ENCODE results near the gene CASKIN1. TPM values are rescaled to one million over a fixed set of nuclear protein-coding genes. Genes with fewer than 3 reads are reported as not detected.

The CASKIN1 gene
- total RNA-seq, 1 experiment from 2014 or later, result 5.9 TPM

DNA sequence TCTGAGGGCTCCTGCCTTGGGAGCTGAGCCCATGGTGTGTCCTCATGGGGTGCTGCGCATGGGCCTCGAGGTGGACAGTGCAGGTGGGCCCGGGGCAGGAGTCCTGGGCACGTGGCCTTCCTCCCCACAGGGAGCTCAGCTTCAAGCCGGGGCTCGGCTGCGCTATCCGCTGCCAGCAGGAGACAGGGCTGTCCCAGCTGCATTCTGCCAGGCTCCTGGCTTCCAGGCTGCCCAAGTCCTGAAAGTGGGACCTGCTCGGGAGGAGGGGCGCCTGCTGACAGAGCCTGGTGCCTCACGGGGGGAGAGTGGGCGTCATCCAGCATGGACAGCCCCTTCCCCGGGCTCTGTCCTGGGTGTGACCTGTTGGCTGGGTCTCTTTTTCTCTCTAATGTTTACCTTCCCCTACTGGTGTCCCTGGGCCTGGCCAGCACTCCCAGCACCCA lies 33.7 kb downstream of the CASKIN1 start (continued):
- TF ChIP-seq ZNF274 (IDR thresholded peaks at IDR 0.05; ENCODE audit: low read depth, low read length) (no peak), SRF (IDR thresholded peaks at IDR 0.05; ENCODE audit: low read depth) (no peak), EGR1 (IDR thresholded peaks at IDR 0.05; ENCODE audit: low read depth) (no peak), ELF1 (IDR thresholded peaks at IDR 0.05; ENCODE audit: borderline replicate concordance, low read depth) (no peak), RAD21 (IDR thresholded peaks at IDR 0.05; ENCODE audit: low read depth) (no peak)
- TF ChIP-seq, protein P1, sequence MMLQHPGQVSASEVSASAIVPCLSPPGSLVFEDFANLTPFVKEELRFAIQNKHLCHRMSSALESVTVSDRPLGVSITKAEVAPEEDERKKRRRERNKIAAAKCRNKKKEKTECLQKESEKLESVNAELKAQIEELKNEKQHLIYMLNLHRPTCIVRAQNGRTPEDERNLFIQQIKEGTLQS (IDR thresholded peaks at IDR 0.05), result no peak

DNA sequence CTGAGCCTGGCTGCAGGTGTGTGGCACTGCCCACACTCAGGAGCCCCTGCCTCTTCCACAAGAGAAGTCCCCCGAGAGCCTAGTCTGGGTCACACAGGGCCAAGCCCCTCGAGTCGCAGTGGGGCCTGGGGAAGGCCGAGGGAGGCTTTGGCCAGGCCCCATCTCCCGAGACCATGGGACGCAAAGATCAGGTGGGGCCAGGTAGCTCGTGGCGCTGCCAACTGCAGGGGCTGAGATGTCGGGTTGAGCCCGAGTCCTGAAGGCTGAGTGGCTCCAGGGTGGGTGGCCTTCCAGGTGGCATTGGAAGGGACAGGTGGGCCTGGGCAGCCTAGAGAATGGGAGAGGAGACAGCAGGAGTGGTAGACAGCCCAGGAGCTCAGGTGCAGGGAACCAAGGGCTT lies 34.5 kb downstream of the CASKIN1 start:
- H3K9me3 ChIP-seq (ENCODE audit: control insufficient read depth in 1 of 2, insufficient read depth in 1 of 2, low read depth in 1 of 2, low read length in 2 of 2), result no peaks in the 10 kb centered on the region
- no peak for DNase-seq (ENCODE audit: low read depth, low spot score)
- H3K79me2 ChIP-seq (ENCODE audit: insufficient read depth, low read length), result peaks cover 95% of the 10 kb centered on the region
- CTCF ChIA-PET, result no interaction called here
- H3K9me2 ChIP-seq (ENCODE audit: insufficient read depth), result no peaks in the 10 kb centered on the region
- intact Hi-C loops (cut with micrococcal nuclease), result no loop called here
- peak overlapping the region; percentile 90 for H3K27ac ChIP-seq (ENCODE audit: low read depth, low read length)
- no peaks in the 10 kb centered on the region for H4K20me1 ChIP-seq (ENCODE audit: insufficient read depth)
- BruUV-seq (replicated peaks), result no TSS peak
- H3K4me2 ChIP-seq (ENCODE audit: low read length), result peak overlapping the region; percentile 84
- H3K36me3 ChIP-seq (ENCODE audit: control insufficient read depth in 1 of 2, insufficient read depth in 2 of 2, low read length in 2 of 2), result peaks cover 4 to 21% of the 10 kb centered on the region in 2 experiments; a peak in 3 of 4 replicates
- no peak for ATAC-seq
- RAD21 ChIA-PET (ENCODE audit: low non-redundant PET in 1 of 2, low total read pairs in 2 of 2, uncharacterized antibody in 2 of 2, unreplicated experiment in 2 of 2), result no interaction called here
- peak overlapping the region; percentile 67 for H3K9ac ChIP-seq (ENCODE audit: low read length)
- H3K4me3 ChIP-seq (replicated peaks in 1 of 2; ENCODE audit: low read depth in 1 of 2, low read length in 2 of 2), result no peak overlapping the region
- POLR2A ChIA-PET, result interaction anchor here (1.1 to 1.3 kb wide), 2 partner anchors 10 to 11 kb away, joined by 3 to 5 read pairs; no protein-coding TSS in a partner anchor
- H3K4me1 ChIP-seq (ENCODE audit: control insufficient read depth in 1 of 2, insufficient read depth in 2 of 2, low read length in 2 of 2), result peaks cover 48 to 69% of the 10 kb centered on the region in 2 experiments
- H3K27me3 ChIP-seq (ENCODE audit: insufficient read depth, low read length), result no peaks in the 10 kb centered on the region
- no peak overlapping the region for H2AFZ ChIP-seq (ENCODE audit: low read depth, low read length, poor library complexity, severe bottlenecking)
- TF ChIP-seq, protein P2, sequence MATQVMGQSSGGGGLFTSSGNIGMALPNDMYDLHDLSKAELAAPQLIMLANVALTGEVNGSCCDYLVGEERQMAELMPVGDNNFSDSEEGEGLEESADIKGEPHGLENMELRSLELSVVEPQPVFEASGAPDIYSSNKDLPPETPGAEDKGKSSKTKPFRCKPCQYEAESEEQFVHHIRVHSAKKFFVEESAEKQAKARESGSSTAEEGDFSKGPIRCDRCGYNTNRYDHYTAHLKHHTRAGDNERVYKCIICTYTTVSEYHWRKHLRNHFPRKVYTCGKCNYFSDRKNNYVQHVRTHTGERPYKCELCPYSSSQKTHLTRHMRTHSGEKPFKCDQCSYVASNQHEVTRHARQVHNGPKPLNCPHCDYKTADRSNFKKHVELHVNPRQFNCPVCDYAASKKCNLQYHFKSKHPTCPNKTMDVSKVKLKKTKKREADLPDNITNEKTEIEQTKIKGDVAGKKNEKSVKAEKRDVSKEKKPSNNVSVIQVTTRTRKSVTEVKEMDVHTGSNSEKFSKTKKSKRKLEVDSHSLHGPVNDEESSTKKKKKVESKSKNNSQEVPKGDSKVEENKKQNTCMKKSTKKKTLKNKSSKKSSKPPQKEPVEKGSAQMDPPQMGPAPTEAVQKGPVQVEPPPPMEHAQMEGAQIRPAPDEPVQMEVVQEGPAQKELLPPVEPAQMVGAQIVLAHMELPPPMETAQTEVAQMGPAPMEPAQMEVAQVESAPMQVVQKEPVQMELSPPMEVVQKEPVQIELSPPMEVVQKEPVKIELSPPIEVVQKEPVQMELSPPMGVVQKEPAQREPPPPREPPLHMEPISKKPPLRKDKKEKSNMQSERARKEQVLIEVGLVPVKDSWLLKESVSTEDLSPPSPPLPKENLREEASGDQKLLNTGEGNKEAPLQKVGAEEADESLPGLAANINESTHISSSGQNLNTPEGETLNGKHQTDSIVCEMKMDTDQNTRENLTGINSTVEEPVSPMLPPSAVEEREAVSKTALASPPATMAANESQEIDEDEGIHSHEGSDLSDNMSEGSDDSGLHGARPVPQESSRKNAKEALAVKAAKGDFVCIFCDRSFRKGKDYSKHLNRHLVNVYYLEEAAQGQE (IDR thresholded peaks at IDR 0.05; ENCODE audit: low read depth), result no peak
- TF ChIP-seq ZFX (IDR thresholded peaks at IDR 0.05) (no peak), JUND (IDR thresholded peaks at IDR 0.05) (no peak), ZNF274 (IDR thresholded peaks at IDR 0.05; ENCODE audit: low read depth, low read length) (no peak), CEBPB (IDR thresholded peaks at IDR 0.05; ENCODE audit: low read depth) (no peak), FOSL1 (IDR thresholded peaks at IDR 0.05; ENCODE audit: low read depth) (no peak), SP1 (IDR thresholded peaks at IDR 0.05; ENCODE audit: low read depth) (no peak), ELF1 (IDR thresholded peaks at IDR 0.05; ENCODE audit: borderline replicate concordance, low read depth) (no peak), SRF (IDR thresholded peaks at IDR 0.05; ENCODE audit: low read depth) (no peak), POLR2A (IDR thresholded peaks at IDR 0.05; ENCODE audit: borderline replicate concordance, extremely low read depth, insufficient read depth, insufficient read length) (no peak), CBX3 (IDR thresholded peaks at IDR 0.05; ENCODE audit: low read depth) (no peak), RAD21 (IDR thresholded peaks at IDR 0.05; ENCODE audit: low read depth) (no peak), POLR2AphosphoS5 (IDR thresholded peaks at IDR 0.05; ENCODE audit: low read depth, low read length) (no peak)
- TF ChIP-seq, protein P3, sequence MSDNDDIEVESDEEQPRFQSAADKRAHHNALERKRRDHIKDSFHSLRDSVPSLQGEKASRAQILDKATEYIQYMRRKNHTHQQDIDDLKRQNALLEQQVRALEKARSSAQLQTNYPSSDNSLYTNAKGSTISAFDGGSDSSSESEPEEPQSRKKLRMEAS (IDR thresholded peaks at IDR 0.05), result no peak
- TF ChIP-seq, protein P4, sequence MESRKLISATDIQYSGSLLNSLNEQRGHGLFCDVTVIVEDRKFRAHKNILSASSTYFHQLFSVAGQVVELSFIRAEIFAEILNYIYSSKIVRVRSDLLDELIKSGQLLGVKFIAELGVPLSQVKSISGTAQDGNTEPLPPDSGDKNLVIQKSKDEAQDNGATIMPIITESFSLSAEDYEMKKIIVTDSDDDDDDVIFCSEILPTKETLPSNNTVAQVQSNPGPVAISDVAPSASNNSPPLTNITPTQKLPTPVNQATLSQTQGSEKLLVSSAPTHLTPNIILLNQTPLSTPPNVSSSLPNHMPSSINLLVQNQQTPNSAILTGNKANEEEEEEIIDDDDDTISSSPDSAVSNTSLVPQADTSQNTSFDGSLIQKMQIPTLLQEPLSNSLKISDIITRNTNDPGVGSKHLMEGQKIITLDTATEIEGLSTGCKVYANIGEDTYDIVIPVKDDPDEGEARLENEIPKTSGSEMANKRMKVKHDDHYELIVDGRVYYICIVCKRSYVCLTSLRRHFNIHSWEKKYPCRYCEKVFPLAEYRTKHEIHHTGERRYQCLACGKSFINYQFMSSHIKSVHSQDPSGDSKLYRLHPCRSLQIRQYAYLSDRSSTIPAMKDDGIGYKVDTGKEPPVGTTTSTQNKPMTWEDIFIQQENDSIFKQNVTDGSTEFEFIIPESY (IDR thresholded peaks at IDR 0.05; ENCODE audit: extremely low read depth, insufficient replicate concordance, low read length), result no peak
- TF ChIP-seq, protein P1 (IDR thresholded peaks at IDR 0.05), result no peak
- TF ChIP-seq, protein P5, sequence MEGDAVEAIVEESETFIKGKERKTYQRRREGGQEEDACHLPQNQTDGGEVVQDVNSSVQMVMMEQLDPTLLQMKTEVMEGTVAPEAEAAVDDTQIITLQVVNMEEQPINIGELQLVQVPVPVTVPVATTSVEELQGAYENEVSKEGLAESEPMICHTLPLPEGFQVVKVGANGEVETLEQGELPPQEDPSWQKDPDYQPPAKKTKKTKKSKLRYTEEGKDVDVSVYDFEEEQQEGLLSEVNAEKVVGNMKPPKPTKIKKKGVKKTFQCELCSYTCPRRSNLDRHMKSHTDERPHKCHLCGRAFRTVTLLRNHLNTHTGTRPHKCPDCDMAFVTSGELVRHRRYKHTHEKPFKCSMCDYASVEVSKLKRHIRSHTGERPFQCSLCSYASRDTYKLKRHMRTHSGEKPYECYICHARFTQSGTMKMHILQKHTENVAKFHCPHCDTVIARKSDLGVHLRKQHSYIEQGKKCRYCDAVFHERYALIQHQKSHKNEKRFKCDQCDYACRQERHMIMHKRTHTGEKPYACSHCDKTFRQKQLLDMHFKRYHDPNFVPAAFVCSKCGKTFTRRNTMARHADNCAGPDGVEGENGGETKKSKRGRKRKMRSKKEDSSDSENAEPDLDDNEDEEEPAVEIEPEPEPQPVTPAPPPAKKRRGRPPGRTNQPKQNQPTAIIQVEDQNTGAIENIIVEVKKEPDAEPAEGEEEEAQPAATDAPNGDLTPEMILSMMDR (IDR thresholded peaks at IDR 0.05 in 2 of 3, conservative IDR thresholded peaks at IDR 0.05 in 1 of 3; ENCODE audit: borderline replicate concordance in 1 of 3, insufficient read depth in 1 of 3, low read depth in 2 of 3, low read length in 2 of 3), result no peak
